SK-N-MC (cell line): ENCODE results near the gene GBP2.

Source experiments
- EZH2 ChIP-seq: fragments of 200-600 bp; sonication (generic); IDR thresholded peaks from one replicate; pipeline ENCODE4 v1.6.1; 2017; ENCODE audit warnings: antibody characterized with exemption
- POLR2AphosphoS5 ChIP-seq: IDR thresholded peaks from 2 replicates; pipeline ENCODE4 v1.6.1; 2012; ENCODE audit warnings: mild to moderate bottlenecking, low read depth, low read length, borderline replicate concordance

DNA sequence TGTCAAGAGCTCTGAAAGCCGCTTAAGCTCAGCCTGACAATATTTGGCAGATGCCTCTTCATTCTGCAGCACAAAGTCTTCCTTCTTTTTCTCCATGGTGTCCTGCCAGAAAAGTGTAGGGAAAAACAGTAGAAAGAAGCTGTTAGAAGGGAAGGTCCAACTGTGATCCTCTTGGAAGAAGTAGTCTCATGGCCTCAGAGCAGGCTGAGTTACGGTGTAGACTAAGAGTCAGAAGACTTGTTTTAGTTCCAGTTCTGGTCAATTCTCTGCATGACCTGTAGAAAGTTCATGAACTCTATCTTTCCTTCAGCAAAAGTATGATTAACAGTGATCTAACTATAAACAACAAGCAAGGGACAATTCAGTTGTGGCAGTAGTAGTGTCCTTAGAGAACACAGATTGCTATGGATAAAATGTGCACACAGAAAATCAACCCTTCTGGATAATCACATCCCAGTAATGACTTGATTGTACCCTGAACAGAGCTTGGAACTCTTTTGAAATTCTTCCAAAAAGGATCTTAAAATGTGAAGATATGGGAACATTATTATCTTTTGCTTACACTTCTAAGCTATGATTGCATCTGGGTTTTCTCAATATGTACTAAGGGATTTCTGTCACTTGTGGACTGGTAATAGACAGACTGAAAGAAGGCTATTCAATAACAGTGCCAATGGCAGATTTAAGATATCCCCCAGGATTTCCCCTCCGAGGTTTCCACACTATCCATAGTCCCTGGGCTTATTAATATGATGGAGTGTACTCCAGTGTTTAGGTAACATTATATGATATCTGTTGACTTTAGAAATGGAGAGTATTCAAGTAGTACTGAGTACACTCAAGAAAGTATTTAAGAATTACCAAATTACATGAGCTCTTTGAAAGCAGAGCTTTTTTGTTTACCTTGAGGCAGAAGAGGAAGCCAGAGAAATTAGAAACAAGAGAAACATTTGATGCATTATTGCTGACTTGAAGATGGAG is 22.1 kb upstream of the GBP2 start:
- TF ChIP-seq EZH2 (no peak), POLR2AphosphoS5 (no peak)
